HG02884 (cell line): ENCODE results near the gene HES5.

Source experiments
- ATAC-seq: cut with Tn5 transposase; IDR thresholded peaks from one replicate; pipeline ENCODE4 v1.9.1; 2021; ENCODE audit warnings: mild to moderate bottlenecking, moderate library complexity; ENCODE audit not compliant: unreplicated experiment

Gene HES5

DNA sequence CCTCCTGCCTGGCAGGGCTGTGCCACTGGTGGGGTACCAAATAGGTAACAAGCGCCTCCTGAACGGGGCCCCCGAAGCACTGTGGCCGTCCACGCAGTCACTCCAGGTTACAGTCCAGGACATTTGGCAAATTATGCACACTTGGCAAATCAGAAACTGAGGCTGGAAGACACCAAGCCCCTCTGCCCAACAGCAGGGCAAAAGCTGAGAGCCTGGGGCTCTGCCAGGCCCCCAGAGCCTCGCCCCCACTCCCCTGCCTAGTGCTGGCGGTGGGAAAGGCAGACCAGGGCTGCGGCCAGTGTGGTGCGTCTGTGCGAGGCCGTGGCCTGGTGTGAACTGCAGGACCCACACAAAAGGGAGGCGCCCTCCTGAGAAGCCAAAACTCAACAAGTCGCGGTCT is 13.1 kb downstream of the HES5 start:
- no peak for ATAC-seq

DNA sequence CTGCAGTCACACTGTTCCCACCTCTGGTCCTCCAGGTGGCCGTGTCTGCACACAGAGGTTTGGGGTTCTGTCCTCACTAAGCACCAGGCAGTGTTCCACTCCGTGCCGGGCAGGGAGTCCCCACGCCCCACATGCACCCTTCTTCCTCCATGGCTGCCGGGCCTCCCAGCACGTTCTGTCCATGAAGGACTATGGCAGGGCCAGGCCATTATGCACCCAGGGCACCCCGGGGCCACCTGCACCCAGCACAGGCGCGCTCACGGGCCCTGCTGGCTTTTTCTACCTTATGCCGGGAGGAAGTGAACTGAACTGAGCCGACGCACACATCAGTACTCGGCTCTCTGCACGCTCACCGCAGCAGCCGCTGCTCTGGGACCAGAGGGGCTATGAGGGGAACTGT is 13.9 kb downstream of the HES5 start:
- no peak for ATAC-seq

GRCh38 chr1:2515763-2516080 is 14.3 kb downstream of the HES5 start:
- no peak for ATAC-seq

DNA sequence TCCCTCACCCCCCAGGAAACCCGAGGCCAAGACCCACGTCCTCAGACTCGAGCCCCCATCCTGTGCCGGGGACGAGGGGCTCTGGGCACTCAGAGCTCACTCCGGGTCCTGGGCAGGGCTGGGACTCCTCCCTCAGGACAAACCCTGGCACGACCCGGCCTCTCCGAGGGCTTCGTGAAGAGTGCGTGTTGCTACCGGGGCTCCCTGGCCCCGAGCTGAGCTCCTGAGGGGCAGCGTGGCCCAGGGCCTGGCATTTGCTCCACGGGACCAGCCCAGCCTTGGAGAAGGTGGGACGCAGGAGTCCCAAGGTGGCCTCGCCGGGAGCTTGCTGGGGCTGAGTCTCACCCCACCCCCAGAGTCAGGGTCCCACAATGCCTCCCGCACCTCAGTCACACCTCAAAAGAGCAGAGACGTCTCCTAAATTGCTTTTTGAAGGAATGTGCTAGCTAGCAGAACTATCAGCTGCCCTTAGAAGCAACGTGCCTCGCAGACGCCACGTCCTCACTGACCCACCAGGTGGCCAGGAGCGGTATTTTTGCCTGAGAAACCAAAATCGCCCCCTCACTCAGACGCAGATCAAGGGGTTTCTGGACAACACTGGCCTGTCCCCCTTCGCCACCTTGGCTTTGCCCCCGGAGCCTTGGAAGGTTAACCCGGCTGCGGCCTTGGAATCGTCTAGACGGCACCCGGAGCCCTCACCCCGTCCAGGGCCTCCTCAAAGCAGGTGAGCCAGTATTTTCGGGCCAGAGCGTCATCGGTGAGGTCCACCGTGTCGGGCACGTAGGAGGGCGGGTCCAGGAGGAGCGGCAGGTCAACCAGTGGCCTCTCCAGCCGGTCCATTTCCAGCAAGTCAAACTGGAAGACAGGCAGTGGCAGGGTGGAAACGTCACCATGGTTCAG is 14.9 kb downstream of the HES5 start:
- no peak for ATAC-seq

DNA sequence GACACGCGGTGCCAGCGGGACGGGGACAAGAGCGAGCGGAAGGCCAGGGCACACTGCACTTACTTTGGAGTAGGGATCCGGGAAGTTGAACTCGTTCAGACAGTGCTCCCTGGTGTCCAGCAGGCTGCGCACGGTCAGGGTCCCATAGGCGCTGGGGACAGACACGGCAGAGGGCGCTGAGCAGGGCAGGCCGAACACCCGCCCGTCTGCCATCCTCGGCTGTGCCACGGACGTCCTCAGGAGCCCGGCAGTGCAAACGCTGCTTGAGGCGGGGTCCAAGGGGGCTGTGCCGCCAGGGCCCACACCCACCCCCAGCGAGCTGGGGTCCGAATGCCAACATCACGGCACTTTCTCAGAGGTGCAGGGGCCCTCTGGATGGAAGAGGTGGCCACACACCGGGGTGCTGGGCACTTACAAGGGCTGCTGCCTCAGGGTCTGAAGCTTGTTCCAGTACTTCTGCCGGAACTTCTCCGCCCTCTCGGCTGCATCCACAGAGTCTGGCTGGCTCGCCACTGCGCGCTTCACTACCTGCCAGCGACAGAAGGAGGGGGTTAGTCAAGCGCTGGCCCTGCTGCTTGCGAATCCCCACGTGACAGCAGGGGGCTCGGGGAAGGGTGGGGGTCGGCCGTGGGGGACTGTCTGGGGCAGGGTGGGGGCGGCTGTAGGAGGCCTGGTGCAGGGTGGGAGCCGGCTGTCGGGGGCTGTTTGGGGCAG is 16.0 kb downstream of the HES5 start:
- no peak for ATAC-seq

DNA sequence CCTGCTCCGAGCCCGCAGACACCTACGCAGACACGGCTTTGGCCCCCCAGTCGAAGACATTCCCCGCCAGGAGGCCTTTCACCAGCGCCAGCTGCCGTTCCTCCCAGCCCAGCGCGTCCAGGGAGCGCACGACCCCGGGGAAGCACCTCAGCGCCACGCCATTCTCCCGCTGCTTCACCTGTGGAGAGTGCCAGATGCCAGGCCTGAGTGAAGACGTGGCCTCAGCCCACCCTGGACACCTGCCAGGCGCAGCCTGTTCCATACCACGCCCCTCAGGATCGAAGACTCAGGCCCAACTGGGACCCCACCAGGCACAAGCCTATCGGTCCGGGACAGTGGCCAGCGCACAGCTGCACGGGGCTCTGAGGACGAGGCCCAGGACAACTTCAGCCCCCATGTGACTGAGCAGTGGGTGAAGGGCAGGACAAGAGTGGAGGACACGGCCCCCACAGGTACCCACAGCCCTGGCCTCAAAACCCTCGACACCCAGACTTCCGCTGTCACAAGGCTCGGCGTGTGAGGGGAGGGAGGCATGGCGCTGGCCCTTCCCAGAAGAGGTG is 17.1 kb downstream of the HES5 start:
- ATAC-seq, result no peak

DNA sequence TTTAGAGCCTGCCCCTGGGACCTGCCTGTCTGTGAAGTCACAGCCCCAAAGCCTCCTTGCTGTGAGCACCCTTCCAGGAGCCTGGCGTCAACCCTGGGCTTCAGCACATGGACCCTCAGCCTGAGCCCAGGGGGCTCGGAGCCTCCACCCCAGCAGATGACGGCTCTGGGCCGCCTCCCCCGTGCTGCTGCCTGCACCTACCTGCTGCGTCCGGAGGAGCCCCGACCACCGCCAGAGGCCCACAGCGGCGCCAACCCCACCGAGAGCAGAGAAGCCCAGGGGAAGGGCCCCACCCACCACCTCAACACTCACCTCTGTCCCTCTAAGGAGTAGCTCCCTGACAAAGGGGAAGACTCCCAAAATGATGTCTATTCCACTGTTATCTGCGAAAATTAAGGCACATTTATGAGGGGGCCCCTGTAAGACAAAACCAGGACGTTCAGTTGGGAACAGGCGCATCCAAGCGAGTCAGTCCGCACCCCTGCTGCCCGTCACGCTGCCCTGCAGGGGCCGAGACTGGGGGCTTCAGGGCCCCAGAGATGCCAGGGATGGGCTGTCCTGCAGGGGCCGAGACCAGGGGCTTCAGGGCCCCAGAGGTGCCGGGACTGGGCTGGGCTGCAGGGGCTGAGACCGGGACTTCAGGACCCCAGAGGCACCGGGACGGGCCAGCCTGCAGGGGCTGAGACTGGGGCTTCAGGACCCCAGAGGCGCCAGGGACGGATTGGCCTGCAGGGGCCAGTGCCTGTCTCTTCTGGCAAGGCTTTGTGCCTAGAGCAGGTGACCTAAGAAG is 19.5 kb downstream of the HES5 start:
- no peak for ATAC-seq

DNA sequence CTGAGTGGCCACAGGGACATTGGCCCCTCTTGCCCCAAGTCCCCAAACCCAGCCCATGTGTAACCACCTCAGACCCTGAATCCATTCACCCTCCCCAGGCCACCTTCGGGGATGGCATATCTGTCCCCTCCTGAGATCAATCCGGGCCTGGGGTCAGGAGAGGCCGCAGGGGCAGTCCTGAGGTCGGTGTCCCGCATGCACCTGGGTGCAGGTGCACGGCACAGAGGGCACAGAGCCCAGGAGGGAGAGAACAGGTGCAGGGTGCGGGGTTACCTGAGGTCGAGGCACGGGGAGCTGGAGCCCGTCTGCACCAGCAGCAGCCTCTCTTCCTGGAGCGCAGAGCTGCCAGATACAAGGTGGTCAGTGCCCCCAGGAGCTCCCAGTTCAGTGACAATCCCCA is 20.5 kb downstream of the HES5 start:
- ATAC-seq, result no peak

- no peak for ATAC-seq
Measured at GRCh38 chr1:2508751-2509150, 21.3 kb downstream of the HES5 start.

GRCh38 chr1:2508180-2508579 is 21.9 kb downstream of the HES5 start:
- ATAC-seq, result no peak

DNA sequence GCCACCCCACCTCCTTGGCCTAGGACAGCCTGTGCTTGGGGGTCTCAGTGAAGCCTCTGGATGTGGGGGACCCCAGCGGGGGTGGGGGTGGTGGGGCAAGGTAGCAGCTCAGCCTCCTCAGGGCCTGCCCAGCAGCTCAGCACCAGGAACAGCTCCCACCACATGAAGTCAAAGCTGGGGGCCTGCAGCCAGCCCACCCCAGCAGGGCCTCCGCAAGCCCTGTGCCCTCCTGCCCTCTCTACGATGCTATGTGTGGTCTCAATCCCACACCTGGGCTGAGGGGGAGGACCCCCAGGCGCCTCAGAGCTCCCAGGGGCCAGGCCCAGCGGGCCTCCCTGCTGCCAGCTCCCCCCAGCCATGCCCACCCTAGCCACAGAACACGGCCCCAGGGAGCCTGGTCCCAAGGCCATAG is 22.3 kb downstream of the HES5 start:
- no peak for ATAC-seq

GRCh38 chr1:2506901-2507565 is 23.0 kb downstream of the HES5 start:
- no peak for ATAC-seq

DNA sequence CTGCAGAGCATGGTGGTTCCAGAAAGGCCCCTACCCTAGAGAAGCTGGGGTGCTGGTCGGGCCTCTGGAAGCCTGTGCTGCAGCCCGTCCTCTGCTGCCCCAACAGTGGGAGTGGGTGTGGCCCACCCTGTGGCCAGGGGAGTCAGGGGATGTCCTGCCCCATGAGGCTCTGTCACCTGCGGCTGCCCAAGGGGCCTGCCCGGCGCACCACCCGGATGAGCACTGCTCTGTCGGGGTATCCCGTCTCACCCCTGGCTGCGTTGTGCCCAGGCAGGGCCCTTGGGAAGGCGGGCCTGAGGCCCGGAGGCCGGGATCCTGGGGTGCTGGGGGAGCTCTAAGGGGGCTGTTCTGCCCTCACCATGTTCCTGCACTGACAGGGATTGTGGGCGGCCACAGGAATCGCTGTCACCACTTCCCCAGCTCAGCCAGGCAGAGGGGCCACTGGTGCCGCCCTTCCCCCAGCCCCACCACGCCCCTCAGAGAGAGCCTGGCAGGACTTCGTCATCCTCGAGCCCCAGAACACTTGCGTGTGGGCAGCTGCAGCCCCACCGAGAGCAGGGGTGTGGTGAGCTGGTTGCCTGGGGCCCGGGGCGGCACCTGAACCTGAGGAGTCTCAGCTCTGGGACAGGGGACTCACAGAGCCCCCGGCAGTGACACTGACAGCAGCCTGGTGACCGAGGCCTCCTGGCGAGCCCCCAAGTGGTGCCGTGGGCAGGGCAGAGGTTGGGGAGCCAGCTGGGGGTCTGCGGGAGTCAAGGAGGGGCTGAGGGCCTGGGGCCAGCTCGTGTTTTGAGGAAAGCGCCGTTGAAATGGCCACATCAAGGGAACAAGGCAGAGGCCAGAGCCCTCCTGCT is 23.8 kb downstream of the HES5 start:
- no peak for ATAC-seq

- ATAC-seq, result no peak
Measured at GRCh38 chr1:2505461-2505994, 24.5 kb downstream of the HES5 start.

- ATAC-seq, result no peak
Measured at GRCh38 chr1:2504949-2505272, 25.2 kb downstream of the HES5 start.

- ATAC-seq, result no peak
Measured at GRCh38 chr1:2504225-2504948, 25.7 kb downstream of the HES5 start.

GRCh38 chr1:2503554-2504224 is 26.4 kb downstream of the HES5 start:
- ATAC-seq, result no peak
